GM21423 (cell line): ENCODE results near the gene CTNNA2.
"Not testable (repeated sequence)": the region's sequence is repeated elsewhere in the genome, so short reads cannot be mapped to it uniquely, and the experiment has no call there.

ENCODE experiments used
- ATAC-seq: cut with Tn5 transposase; IDR thresholded peaks from one replicate; pipeline ENCODE4 v1.9.1; 2021; ENCODE audit warnings: mild to moderate bottlenecking, moderate library complexity; ENCODE audit not compliant: unreplicated experiment

The CTNNA2 gene

GRCh38 chr2:80120866-80121265 lies 608.0 kb downstream of the CTNNA2 start:
- ATAC-seq: no peak

GRCh38 chr2:80122675-80123074 lies 609.8 kb downstream of the CTNNA2 start:
- no peak for ATAC-seq

GRCh38 chr2:80126596-80127189 lies 613.8 kb downstream of the CTNNA2 start:
- ATAC-seq: no peak

- no peak for ATAC-seq
These were observed 615.2 kb downstream of the CTNNA2 start for GRCh38 chr2:80128080-80128479.

GRCh38 chr2:80132281-80132680 lies 619.4 kb downstream of the CTNNA2 start:
- no peak for ATAC-seq

GRCh38 chr2:80135001-80135400 lies 622.1 kb downstream of the CTNNA2 start:
- no peak for ATAC-seq

GRCh38 chr2:80136338-80136737 lies 623.5 kb downstream of the CTNNA2 start:
- no peak for ATAC-seq

GRCh38 chr2:80139001-80139400 lies 626.1 kb downstream of the CTNNA2 start:
- ATAC-seq: no peak

- no peak for ATAC-seq
These were observed 628.3 kb downstream of the CTNNA2 start for GRCh38 chr2:80141007-80141726.

GRCh38 chr2:80145499-80145898 lies 632.6 kb downstream of the CTNNA2 start:
- ATAC-seq: no peak

GRCh38 chr2:80146757-80147156 lies 633.9 kb downstream of the CTNNA2 start:
- not testable (repeated sequence) for ATAC-seq

GRCh38 chr2:80147690-80148089 lies 634.8 kb downstream of the CTNNA2 start:
- ATAC-seq: no peak

GRCh38 chr2:80148906-80149305 lies 636.1 kb downstream of the CTNNA2 start:
- ATAC-seq: no peak

GRCh38 chr2:80149991-80150390 lies 637.1 kb downstream of the CTNNA2 start:
- ATAC-seq: no peak

GRCh38 chr2:80151248-80151647 lies 638.4 kb downstream of the CTNNA2 start:
- ATAC-seq: no peak

GRCh38 chr2:80151651-80152050 lies 638.8 kb downstream of the CTNNA2 start:
- ATAC-seq: no peak

- no peak for ATAC-seq
These were observed 640.3 kb downstream of the CTNNA2 start for GRCh38 chr2:80153151-80153550.

- no peak for ATAC-seq
These were observed 640.9 kb downstream of the CTNNA2 start for GRCh38 chr2:80153768-80154167.

- ATAC-seq: no peak
These were observed 641.5 kb downstream of the CTNNA2 start for GRCh38 chr2:80154231-80154915.

GRCh38 chr2:80164375-80164774 lies 651.5 kb downstream of the CTNNA2 start:
- no peak for ATAC-seq

- ATAC-seq: no peak
These were observed 653.8 kb downstream of the CTNNA2 start for GRCh38 chr2:80166483-80167171.
